Karpas-422 (cell line): ENCODE results near the gene PTPRD. TPM values are rescaled to one million over a fixed set of nuclear protein-coding genes. Genes with fewer than 3 reads are reported as not detected.

Experiments used
- DNase-seq: peaks from one replicate; pipeline ENCODE4 v3.0.0-alpha.2; 2015
- H2AFZ ChIP-seq: fragments of 200-600 bp; sonication (generic); 2 replicates; pipeline ENCODE4 v1.6.1; 2014; ENCODE audit warnings: antibody characterized with exemption, low read length, mixed read lengths
- H3K27ac ChIP-seq: fragments of 200-600 bp; sonication (generic); 2 replicates; pipeline ENCODE4 v1.5.1; 2014; ENCODE audit warnings: mild to moderate bottlenecking, low read length, moderate library complexity
- H3K27me3 ChIP-seq: fragments of 200-600 bp; sonication (generic); 2 replicates; pipeline ENCODE4 v1.6.1; 2014; ENCODE audit warnings: low read length, mixed read lengths
- H3K36me3 ChIP-seq: fragments of 200-600 bp; sonication (generic); 2 replicates; pipeline ENCODE4 v1.6.1; 2014; ENCODE audit warnings: low read length, mixed read lengths; ENCODE audit not compliant: insufficient read depth
- H3K4me1 ChIP-seq: fragments of 200-600 bp; sonication (generic); 2 replicates; pipeline ENCODE4 v1.6.1; 2014; ENCODE audit warnings: mild to moderate bottlenecking, low read length, mixed read lengths
- H3K4me2 ChIP-seq: fragments of 200-600 bp; sonication (generic); 2 replicates; pipeline ENCODE4 v1.6.1; 2014; ENCODE audit warnings: low read length, low read depth, mild to moderate bottlenecking; ENCODE audit not compliant: poor library complexity, severe bottlenecking
- H3K4me3 ChIP-seq: fragments of 200-600 bp; sonication (generic); 2 replicates; pipeline ENCODE4 v1.5.1; 2014; ENCODE audit warnings: mild to moderate bottlenecking, antibody characterized with exemption, low read length, mixed read lengths
- H3K79me2 ChIP-seq: fragments of 200-600 bp; sonication (generic); 2 replicates; pipeline ENCODE4 v1.6.1; 2014; ENCODE audit warnings: mild to moderate bottlenecking, low read length, mixed read lengths
- H3K9ac ChIP-seq: fragments of 200-600 bp; sonication (generic); 2 replicates; pipeline ENCODE4 v1.6.0; 2014; ENCODE audit warnings: low read length
- H3K9me2 ChIP-seq: fragments of 200-600 bp; sonication (generic), shearing (Covaris generic); replicated peaks from 2 replicates; pipeline ENCODE4 v1.6.0; 2014; ENCODE audit warnings: mild to moderate bottlenecking, low read length, moderate library complexity; ENCODE audit not compliant: insufficient read depth
- H3K9me3 ChIP-seq: fragments of 300-700, 200-600 bp; sonication (generic); 2 replicates; pipeline ENCODE4 v1.6.1; 2014; ENCODE audit warnings: low read length, mixed read lengths
- H4K20me1 ChIP-seq: fragments of 200-600 bp; sonication (generic); 2 replicates; pipeline ENCODE4 v1.6.1; 2014; ENCODE audit warnings: mild to moderate bottlenecking, antibody characterized with exemption, low read length, low read depth; ENCODE audit not compliant: insufficient read depth
- total RNA-seq: library from RNA; depleted of rRNA; stranded (reverse); fragments of >200 nt; shearing (Covaris generic); gene quantifications from 2 replicates; pipeline ENCODE4 v1.2.3, GENCODE V29; 2014; ENCODE audit warnings: low replicate concordance

PTPRD gene
- total RNA-seq, 1 experiment from 2014 or later, result 0.63 TPM

GRCh38 chr9:9817176-9817575 lies 795.6 kb downstream of the PTPRD start:
- H4K20me1 ChIP-seq, result no peaks in the 10 kb centered on the region
- no peak for DNase-seq

DNA sequence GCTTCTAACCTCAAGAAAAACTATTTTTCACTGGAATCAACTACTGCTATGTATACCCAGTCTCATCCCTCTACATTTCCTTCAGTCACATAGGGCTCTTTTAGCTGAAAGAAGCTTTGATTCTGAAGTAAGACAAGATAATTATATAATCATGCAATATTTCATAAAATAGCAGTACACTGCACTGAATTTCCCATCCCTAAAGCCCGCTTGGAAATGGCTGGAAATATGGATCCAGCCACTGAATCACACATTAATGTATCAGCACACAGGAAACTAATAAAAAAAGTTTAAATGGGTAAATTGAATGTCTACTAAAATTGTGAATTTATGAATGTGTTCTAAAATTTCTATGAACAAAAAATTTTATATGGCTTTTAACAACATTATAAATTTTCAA lies 808.7 kb downstream of the PTPRD start:
- Histone ChIP-seq H3K36me3 (no peaks in the 10 kb centered on the region), H3K9ac (no peak overlapping the region), H3K4me2 (no peak overlapping the region), H3K9me2 (no peaks in the 10 kb centered on the region), H3K79me2 (no peaks in the 10 kb centered on the region), H3K4me1 (no peaks in the 10 kb centered on the region), H3K9me3 (peaks cover 10% of the 10 kb centered on the region; the same call in 1 of the 2 replicates), H3K4me3 (no peak overlapping the region), H3K27ac (no peak overlapping the region), H4K20me1 (no peaks in the 10 kb centered on the region), H2AFZ (no peak overlapping the region), H3K27me3 (no peaks in the 10 kb centered on the region)
- no peak for DNase-seq

More at GRCh38 chr9:9817176-9817575, 795.6 kb downstream of the PTPRD start:
- Histone ChIP-seq H3K4me2 (no peak overlapping the region), H3K9me3 (peaks cover 18% of the 10 kb centered on the region), H3K9ac (no peak overlapping the region), H3K9me2 (no peaks in the 10 kb centered on the region), H2AFZ (no peak overlapping the region), H3K4me3 (no peak overlapping the region), H3K27ac (no peak overlapping the region), H3K36me3 (no peaks in the 10 kb centered on the region), H3K27me3 (no peaks in the 10 kb centered on the region), H3K4me1 (no peaks in the 10 kb centered on the region), H3K79me2 (no peaks in the 10 kb centered on the region)

DNA sequence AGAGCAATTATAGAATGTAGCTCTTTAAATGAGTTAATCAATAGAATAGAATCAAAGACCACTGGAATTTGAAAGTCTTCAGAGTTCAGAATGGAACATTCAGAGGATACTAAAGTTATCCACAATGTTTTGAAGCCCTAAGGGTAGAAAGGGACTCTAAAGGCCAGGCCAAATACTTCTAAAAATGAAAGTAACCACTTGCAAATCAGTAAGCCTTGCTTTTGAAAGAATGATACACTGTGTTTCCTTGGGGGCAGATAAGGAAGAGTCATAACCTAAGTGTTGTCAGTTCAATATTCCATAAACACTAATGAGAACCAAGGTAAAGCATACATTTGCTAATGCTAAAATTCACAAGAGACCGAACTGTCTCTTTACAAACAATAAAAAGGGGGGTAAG lies 813.5 kb downstream of the PTPRD start:
- Histone ChIP-seq H3K4me2 (no peak overlapping the region), H3K27me3 (no peaks in the 10 kb centered on the region), H3K79me2 (no peaks in the 10 kb centered on the region), H3K27ac (no peak overlapping the region), H3K9me3 (peaks cover 10% of the 10 kb centered on the region), H3K9me2 (no peaks in the 10 kb centered on the region), H3K9ac (no peak overlapping the region), H3K4me1 (no peaks in the 10 kb centered on the region), H3K36me3 (no peaks in the 10 kb centered on the region), H4K20me1 (no peaks in the 10 kb centered on the region), H3K4me3 (no peak overlapping the region), H2AFZ (no peak overlapping the region)
- no peak for DNase-seq

- no peak for DNase-seq
- Histone ChIP-seq H3K79me2 (no peaks in the 10 kb centered on the region), H3K9me2 (no peaks in the 10 kb centered on the region), H2AFZ (no peak overlapping the region), H3K36me3 (no peaks in the 10 kb centered on the region), H4K20me1 (no peaks in the 10 kb centered on the region), H3K9ac (no peak overlapping the region), H3K27ac (no peak overlapping the region), H3K4me3 (no peak overlapping the region), H3K27me3 (no peaks in the 10 kb centered on the region), H3K4me2 (no peak overlapping the region), H3K9me3 (peaks cover 8% of the 10 kb centered on the region; the same call in 1 of the 2 replicates), H3K4me1 (no peaks in the 10 kb centered on the region)
Observed at GRCh38 chr9:9792144-9792857, 820.5 kb downstream of the PTPRD start.

DNA sequence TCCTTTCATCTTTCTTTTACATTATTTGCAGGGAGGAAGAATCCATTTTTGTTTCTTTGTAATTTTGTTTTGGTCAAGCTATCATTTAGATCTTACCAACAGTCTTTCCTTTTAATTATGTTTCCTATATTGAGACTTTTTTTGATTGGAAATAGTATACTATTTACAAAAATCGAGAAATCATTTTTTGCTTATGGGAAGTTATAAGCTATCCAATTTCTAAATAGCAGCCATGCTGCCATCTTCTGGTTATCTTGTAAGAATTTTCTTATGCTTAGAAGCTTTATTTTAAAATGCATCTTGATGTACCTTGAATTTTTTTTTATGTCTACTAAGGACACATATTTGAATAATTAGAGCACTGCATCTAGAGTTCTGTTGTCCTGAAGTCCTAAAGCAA lies 821.2 kb downstream of the PTPRD start:
- no peaks in the 10 kb centered on the region for H3K9me2 ChIP-seq
- H3K4me2 ChIP-seq, result no peak overlapping the region
- no peak overlapping the region for H3K4me3 ChIP-seq
- no peak for DNase-seq
- no peaks in the 10 kb centered on the region for H4K20me1 ChIP-seq
- H3K4me1 ChIP-seq, result no peaks in the 10 kb centered on the region
- no peaks in the 10 kb centered on the region for H3K79me2 ChIP-seq
- no peak overlapping the region for H2AFZ ChIP-seq
- H3K27ac ChIP-seq, result no peak overlapping the region
- H3K36me3 ChIP-seq, result no peaks in the 10 kb centered on the region
- H3K9ac ChIP-seq, result no peak overlapping the region
- H3K9me3 ChIP-seq, result peaks cover 8% of the 10 kb centered on the region; the same call in 1 of the 2 replicates
- no peaks in the 10 kb centered on the region for H3K27me3 ChIP-seq

DNA sequence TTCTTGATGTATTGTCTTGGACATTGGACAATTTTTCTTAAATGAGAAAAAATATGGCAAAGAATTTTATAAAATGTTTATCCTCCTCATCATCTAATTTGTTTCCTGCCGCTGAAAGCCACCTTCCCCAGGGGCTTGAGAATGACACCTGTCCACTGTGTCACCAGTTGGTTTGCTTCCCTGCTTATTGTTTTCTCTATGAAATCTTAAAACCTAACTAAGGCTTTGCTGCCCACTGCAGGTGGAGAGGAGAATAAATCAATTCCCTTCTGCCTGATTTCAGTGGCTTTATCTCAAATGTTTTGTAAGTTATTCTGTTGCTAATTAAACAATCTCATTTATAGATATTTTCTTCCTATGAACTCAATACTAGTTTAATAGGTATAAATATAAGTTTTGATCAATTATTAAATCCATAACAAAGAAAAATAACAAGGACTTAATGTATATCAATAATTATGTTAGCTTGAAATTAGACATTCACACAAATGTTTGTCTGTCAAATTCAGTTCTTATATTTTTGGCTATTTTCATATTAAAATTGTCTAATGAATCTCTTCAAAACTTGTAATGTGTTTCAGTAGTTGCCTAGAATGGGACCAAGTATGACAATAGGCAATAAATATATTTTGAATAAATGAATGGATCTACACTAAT lies 822.5 kb downstream of the PTPRD start:
- no peak overlapping the region for H2AFZ ChIP-seq
- H3K4me2 ChIP-seq, result no peak overlapping the region
- no peak overlapping the region for H3K9ac ChIP-seq
- no peaks in the 10 kb centered on the region for H3K9me2 ChIP-seq
- no peak overlapping the region for H3K27ac ChIP-seq
- H3K36me3 ChIP-seq, result no peaks in the 10 kb centered on the region
- H3K4me1 ChIP-seq, result no peaks in the 10 kb centered on the region
- H3K27me3 ChIP-seq, result no peaks in the 10 kb centered on the region
- peak; percentile 75 for DNase-seq
- H3K79me2 ChIP-seq, result no peaks in the 10 kb centered on the region
- peaks cover 8% of the 10 kb centered on the region; the same call in 1 of the 2 replicates for H3K9me3 ChIP-seq
- H4K20me1 ChIP-seq, result no peaks in the 10 kb centered on the region
- H3K4me3 ChIP-seq, result no peak overlapping the region

GRCh38 chr9:9783711-9784110 lies 829.1 kb downstream of the PTPRD start:
- no peaks in the 10 kb centered on the region for H3K9me2 ChIP-seq
- no peak overlapping the region for H3K4me3 ChIP-seq
- no peaks in the 10 kb centered on the region for H3K27me3 ChIP-seq
- no peaks in the 10 kb centered on the region for H3K36me3 ChIP-seq
- no peak for DNase-seq
- H4K20me1 ChIP-seq, result no peaks in the 10 kb centered on the region
- no peak overlapping the region for H3K4me2 ChIP-seq
- peaks cover 6% of the 10 kb centered on the region for H3K9me3 ChIP-seq
- no peak overlapping the region for H3K27ac ChIP-seq
- no peaks in the 10 kb centered on the region for H3K79me2 ChIP-seq
- no peaks in the 10 kb centered on the region for H3K4me1 ChIP-seq
- no peak overlapping the region for H2AFZ ChIP-seq
- H3K9ac ChIP-seq, result no peak overlapping the region

- H3K79me2 ChIP-seq, result no peaks in the 10 kb centered on the region
- no peaks in the 10 kb centered on the region for H3K36me3 ChIP-seq
- no peaks in the 10 kb centered on the region for H3K4me1 ChIP-seq
- no peak overlapping the region for H3K4me2 ChIP-seq
- H3K9me3 ChIP-seq, result peaks cover 11% of the 10 kb centered on the region
- no peak overlapping the region for H3K9ac ChIP-seq
- no peaks in the 10 kb centered on the region for H3K9me2 ChIP-seq
- no peak for DNase-seq
- no peaks in the 10 kb centered on the region for H4K20me1 ChIP-seq
- no peak overlapping the region for H3K27ac ChIP-seq
- no peak overlapping the region for H2AFZ ChIP-seq
- H3K4me3 ChIP-seq, result no peak overlapping the region
- no peaks in the 10 kb centered on the region for H3K27me3 ChIP-seq
Observed at GRCh38 chr9:9783211-9783610, 829.6 kb downstream of the PTPRD start.
